Measurements from ENCODE around the gene CTRB2. TPM values are rescaled to one million over a fixed set of nuclear protein-coding genes. Genes with fewer than 3 reads are reported as not detected.

CTRB2 gene
- total RNA-seq, 1 donor from 2014 or later, result not detected

GRCh38 chr16:75188832-75189477, 18.0 kb downstream of the CTRB2 start:
- Histone ChIP-seq H3K4me3 (no peak overlapping the region), H3K27me3 (no peaks in the 10 kb centered on the region), H3K4me1 (no peaks in the 10 kb centered on the region), H3K36me3 (no peaks in the 10 kb centered on the region), H3K9me3 (no peaks in the 10 kb centered on the region), H3K27ac (no peak overlapping the region)
- DNase-seq (ENCODE audit: low spot score in 2 of 2), result no peak
- intact Hi-C loops (cut with DNase I), result no loop called here
- TF ChIP-seq CTCF (IDR thresholded peaks at IDR 0.05), result no peak

GRCh38 chr16:75181630-75182029, 25.3 kb downstream of the CTRB2 start:
- peaks cover 12 to 16% of the 10 kb centered on the region in 2 donors for H3K9me3 ChIP-seq
- DNase-seq (ENCODE audit: low spot score in 2 of 2), result no peak
- H3K27me3 ChIP-seq, result no peaks in the 10 kb centered on the region
- no peaks in the 10 kb centered on the region for H3K36me3 ChIP-seq
- TF ChIP-seq CTCF (IDR thresholded peaks at IDR 0.05), result no peak
- no peak overlapping the region for H3K4me3 ChIP-seq
- no peak overlapping the region for H3K27ac ChIP-seq
- H3K4me1 ChIP-seq, result no peaks in the 10 kb centered on the region
- intact Hi-C loops (cut with DNase I), result no loop called here

- H3K27me3 ChIP-seq, result no peaks in the 10 kb centered on the region
- no peaks in the 10 kb centered on the region for H3K36me3 ChIP-seq
- intact Hi-C loops (cut with DNase I), result no loop called here
- peaks cover 28 to 37% of the 10 kb centered on the region in 2 donors for H3K9me3 ChIP-seq
- H3K27ac ChIP-seq, result no peak overlapping the region
- DNase-seq (ENCODE audit: low spot score in 2 of 2), result no peak
- no peaks in the 10 kb centered on the region for H3K4me1 ChIP-seq
- H3K4me3 ChIP-seq, result no peak overlapping the region
- TF ChIP-seq CTCF (IDR thresholded peaks at IDR 0.05), result no peak
Measured at GRCh38 chr16:75179208-75179607, 27.8 kb downstream of the CTRB2 start.

GRCh38 chr16:75176926-75177325, 30.0 kb downstream of the CTRB2 start:
- H3K36me3 ChIP-seq, result peaks cover 0 to 1% of the 10 kb centered on the region in 2 donors
- no peaks in the 10 kb centered on the region for H3K4me1 ChIP-seq
- DNase-seq (ENCODE audit: low spot score in 2 of 2), result no peak
- H3K27me3 ChIP-seq, result no peaks in the 10 kb centered on the region
- no peak overlapping the region for H3K4me3 ChIP-seq
- no peak for TF ChIP-seq CTCF (IDR thresholded peaks at IDR 0.05)
- intact Hi-C loops (cut with DNase I), result no loop called here
- peaks cover 33 to 59% of the 10 kb centered on the region in 2 donors for H3K9me3 ChIP-seq
- no peak overlapping the region for H3K27ac ChIP-seq

GRCh38 chr16:75175074-75175473, 31.9 kb downstream of the CTRB2 start:
- no peaks in the 10 kb centered on the region for H3K4me1 ChIP-seq
- no peak overlapping the region for H3K4me3 ChIP-seq
- intact Hi-C loops (cut with DNase I), result no loop called here
- DNase-seq (ENCODE audit: low spot score in 2 of 2), result no peak
- peaks cover 7 to 14% of the 10 kb centered on the region in 2 donors for H3K36me3 ChIP-seq
- H3K9me3 ChIP-seq, result peaks cover 45 to 77% of the 10 kb centered on the region in 2 donors
- no peak overlapping the region for H3K27ac ChIP-seq
- no peaks in the 10 kb centered on the region for H3K27me3 ChIP-seq
- TF ChIP-seq CTCF (IDR thresholded peaks at IDR 0.05), result no peak

GRCh38 chr16:75172578-75172977, 34.4 kb downstream of the CTRB2 start:
- Histone ChIP-seq H3K27me3 (no peaks in the 10 kb centered on the region), H3K27ac (no peak overlapping the region), H3K4me1 (no peaks in the 10 kb centered on the region), H3K9me3 (peaks cover 53 to 91% of the 10 kb centered on the region in 2 donors), H3K4me3 (no peak overlapping the region), H3K36me3 (peaks cover 30 to 39% of the 10 kb centered on the region in 2 donors)
- intact Hi-C loops (cut with DNase I), result no loop called here
- no peak for DNase-seq (ENCODE audit: low spot score in 2 of 2)
- no peak for TF ChIP-seq CTCF (IDR thresholded peaks at IDR 0.05)
